HepG2 (cell line): Measurements from ENCODE around the gene CASP5. TPM values are rescaled to one million over a fixed set of nuclear protein-coding genes. Genes with fewer than 3 reads are reported as not detected.

Experiments used
- CERS6 ChIP-seq: sonication (generic); formaldehyde crosslinking; IDR thresholded peaks from 2 replicates; pipeline ENCODE4 v1.5.0; 2020; ENCODE audit warnings: missing genetic modification reagents
- DBP ChIP-seq: sonication (generic); formaldehyde crosslinking; IDR thresholded peaks from 2 replicates; pipeline ENCODE4 v1.4.0; 2020; ENCODE audit warnings: missing genetic modification reagents; ENCODE audit errors: not compliant biosample characterization
- DR1 ChIP-seq: sonication (generic); formaldehyde crosslinking; IDR thresholded peaks from 2 replicates; pipeline ENCODE4 v1.8.0; 2021; ENCODE audit warnings: mild to moderate bottlenecking, missing genetic modification reagents, inconsistent platforms
- EP300 ChIP-seq, 3 experiments: sonication (generic) in 1 of 3; formaldehyde crosslinking in 1 of 3; IDR thresholded peaks; 2 replicates each; pipeline versions ENCODE4 v1.5.1 to v1.6.1; 2011 to 2020; ENCODE audit warnings: low read depth in 2 of 3, low read length in 2 of 3, borderline replicate concordance in 1 of 3, improper control_type of control experiment in 1 of 3, mild to moderate bottlenecking in 1 of 3, missing genetic modification reagents in 1 of 3, moderate library complexity in 1 of 3
- ETS1 ChIP-seq: sonication (generic); formaldehyde crosslinking; IDR thresholded peaks from 2 replicates; pipeline ENCODE4 v1.4.0; 2020; ENCODE audit warnings: missing genetic modification reagents
- FOXP1 ChIP-seq, 2 experiments: fragments of 450-650 bp in 1 of 2; IDR thresholded peaks; 2 replicates each; pipeline ENCODE4 v1.6.1; 2017 to 2018; ENCODE audit warnings: antibody characterized with exemption in 1 of 2
- GLI4 ChIP-seq: sonication (generic); formaldehyde crosslinking; IDR thresholded peaks from 2 replicates; pipeline ENCODE4 v1.5.1; 2020; ENCODE audit warnings: missing genetic modification reagents, mild to moderate bottlenecking, moderate library complexity, borderline replicate concordance
- IRF9 ChIP-seq: sonication (generic); formaldehyde crosslinking; IDR thresholded peaks from 2 replicates; pipeline ENCODE4 v1.8.0; 2022; ENCODE audit warnings: missing genetic modification reagents, mild to moderate bottlenecking, borderline replicate concordance
- PHB2 ChIP-seq: fragments of 450-650 bp; IDR thresholded peaks from 2 replicates; pipeline ENCODE4 v1.6.1; 2018; ENCODE audit not compliant: partially characterized antibody
- POLR2AphosphoS2 ChIP-seq: IDR thresholded peaks from 2 replicates; pipeline ENCODE4 v1.6.1; 2011; ENCODE audit warnings: low read depth, low read length, improper control_type of control experiment
- SMAD9 ChIP-seq: sonication (generic); formaldehyde crosslinking; IDR thresholded peaks from 2 replicates; pipeline ENCODE4 v1.5.1; 2020; ENCODE audit warnings: mild to moderate bottlenecking, missing genetic modification reagents
- STAT6 ChIP-seq: sonication (generic); formaldehyde crosslinking; IDR thresholded peaks from 2 replicates; pipeline ENCODE4 v1.4.0; 2020; ENCODE audit warnings: missing genetic modification reagents, mild to moderate bottlenecking, borderline replicate concordance
- UBTF ChIP-seq: sonication (generic); formaldehyde crosslinking; IDR thresholded peaks from 2 replicates; pipeline ENCODE4 v1.4.0; 2020; ENCODE audit warnings: mild to moderate bottlenecking, missing genetic modification reagents
- ZNF292 ChIP-seq: sonication (generic); formaldehyde crosslinking; IDR thresholded peaks from 2 replicates; pipeline ENCODE4 v1.8.1; 2022; ENCODE audit warnings: mild to moderate bottlenecking, low read depth, missing genetic modification reagents, borderline replicate concordance
- ZNF333 ChIP-seq: sonication (generic); formaldehyde crosslinking; IDR thresholded peaks from 2 replicates; pipeline ENCODE4 v1.4.0; 2020; ENCODE audit warnings: mild to moderate bottlenecking, missing genetic modification reagents, borderline replicate concordance
- ZNF547 ChIP-seq: sonication (generic); formaldehyde crosslinking; IDR thresholded peaks from 2 replicates; pipeline ENCODE4 v1.5.1; 2020; ENCODE audit warnings: mild to moderate bottlenecking, missing genetic modification reagents
- ZNF710 ChIP-seq: sonication (generic); formaldehyde crosslinking; IDR thresholded peaks from 2 replicates; pipeline ENCODE4 v1.5.0; 2020; ENCODE audit warnings: mild to moderate bottlenecking, missing genetic modification reagents, borderline replicate concordance
- polyA plus RNA-seq, 8 experiments: library from polyadenylated mRNA; depleted of rRNA in 3 of 8; stranded (reverse) in 7 of 8; unstranded in 1 of 8; fragments of >200 nt; fragmentation: Illumina TruSeq in 4 of 8; extraction: Trizol in 4 of 8; gene quantifications; 2 replicates each; pipeline versions ENCODE4 v1.2.1 to v1.2.3, GENCODE V29; 2011 to 2016; ENCODE audit warnings: low read depth in 4 of 8, missing spikeins in 1 of 8, mixed read lengths in 1 of 8; ENCODE audit not compliant: insufficient read depth in 1 of 8
- total RNA-seq, 5 experiments: library from RNA; depleted of rRNA; stranded (reverse); fragments of >200 nt; fragmentation: Illumina TruSeq; extraction: Trizol; gene quantifications; 2 replicates each; pipeline ENCODE4 v1.2.3, GENCODE V29; 2016; ENCODE audit warnings: low read depth in 1 of 5

Gene CASP5
- total and polyA plus RNA-seq, 2 of the 13 experiments (the other 11 are each of a cell fraction or from before 2014, with no cell fraction given), result not detected

- TF ChIP-seq PHB2 (no peak), DR1 (no peak), SMAD9 (no peak), POLR2AphosphoS2 (no peak), EP300 (IDR thresholded peaks at IDR 0.05; ENCODE audit: low read depth in 2 of 2, low read length in 2 of 2) (peak in 1 of 2 experiments; percentile 80; a peak in 2 of 4 replicates), EP300 (CRISPR knock-in tag; IDR thresholded peaks at IDR 0.05; ENCODE audit: borderline replicate concordance) (no peak), ZNF292 (no peak), UBTF (CRISPR knock-in tag) (no peak), FOXP1 (IDR thresholded peaks at IDR 0.05) (no peak), FOXP1 (CRISPR knock-in tag; IDR thresholded peaks at IDR 0.05) (peak; percentile 45; the same call in 1 of the 2 replicates), ZNF333 (CRISPR knock-in tag) (no peak), ZNF710 (no peak), ETS1 (CRISPR knock-in tag) (no peak), ZNF547 (CRISPR knock-in tag) (no peak), DBP (no peak), CERS6 (no peak), IRF9 (no peak), GLI4 (CRISPR knock-in tag) (no peak), STAT6 (CRISPR knock-in tag) (no peak)
Measured at GRCh38 chr11:105057432-105057831, 34.5 kb upstream of the CASP5 start (continued).
